HEK293T (cell line): Measurements from ENCODE around the gene FHOD1.

Experiments used
- BHLHE40 ChIP-seq: fragments of 450-650 bp; IDR thresholded peaks from 2 replicates; pipeline ENCODE4 v1.6.1; 2016; ENCODE audit warnings: mild to moderate bottlenecking, moderate library complexity, borderline replicate concordance
- FOXA1 ChIP-seq: fragments of 450-650 bp; IDR thresholded peaks from 2 replicates; pipeline ENCODE4 v1.6.1; 2016; ENCODE audit warnings: mild to moderate bottlenecking
- HDGF ChIP-seq: fragments of 450-650 bp; IDR thresholded peaks from 2 replicates; pipeline ENCODE4 v1.6.1; 2017; ENCODE audit warnings: antibody characterized with exemption, borderline replicate concordance
- L3MBTL2 ChIP-seq: fragments of 450-650 bp; conservative IDR thresholded peaks from 2 replicates; pipeline ENCODE4 v1.6.1; 2016; ENCODE audit warnings: mild to moderate bottlenecking
- NFRKB ChIP-seq: fragments of 450-650 bp; IDR thresholded peaks from 2 replicates; pipeline ENCODE4 v1.6.1; 2016; ENCODE audit warnings: mild to moderate bottlenecking, moderate library complexity
- PKNOX1 ChIP-seq: fragments of 450-650 bp; IDR thresholded peaks from 2 replicates; pipeline ENCODE4 v1.6.1; 2016
- SP1 ChIP-seq: fragments of 450-650 bp; IDR thresholded peaks from 2 replicates; pipeline ENCODE4 v1.6.1; 2017
- TARDBP ChIP-seq: fragments of 450-650 bp; IDR thresholded peaks from 2 replicates; pipeline ENCODE4 v1.6.1; 2016
- ZNF384 ChIP-seq: fragments of 450-650 bp; IDR thresholded peaks from 2 replicates; pipeline ENCODE4 v1.6.1; 2016

DNA sequence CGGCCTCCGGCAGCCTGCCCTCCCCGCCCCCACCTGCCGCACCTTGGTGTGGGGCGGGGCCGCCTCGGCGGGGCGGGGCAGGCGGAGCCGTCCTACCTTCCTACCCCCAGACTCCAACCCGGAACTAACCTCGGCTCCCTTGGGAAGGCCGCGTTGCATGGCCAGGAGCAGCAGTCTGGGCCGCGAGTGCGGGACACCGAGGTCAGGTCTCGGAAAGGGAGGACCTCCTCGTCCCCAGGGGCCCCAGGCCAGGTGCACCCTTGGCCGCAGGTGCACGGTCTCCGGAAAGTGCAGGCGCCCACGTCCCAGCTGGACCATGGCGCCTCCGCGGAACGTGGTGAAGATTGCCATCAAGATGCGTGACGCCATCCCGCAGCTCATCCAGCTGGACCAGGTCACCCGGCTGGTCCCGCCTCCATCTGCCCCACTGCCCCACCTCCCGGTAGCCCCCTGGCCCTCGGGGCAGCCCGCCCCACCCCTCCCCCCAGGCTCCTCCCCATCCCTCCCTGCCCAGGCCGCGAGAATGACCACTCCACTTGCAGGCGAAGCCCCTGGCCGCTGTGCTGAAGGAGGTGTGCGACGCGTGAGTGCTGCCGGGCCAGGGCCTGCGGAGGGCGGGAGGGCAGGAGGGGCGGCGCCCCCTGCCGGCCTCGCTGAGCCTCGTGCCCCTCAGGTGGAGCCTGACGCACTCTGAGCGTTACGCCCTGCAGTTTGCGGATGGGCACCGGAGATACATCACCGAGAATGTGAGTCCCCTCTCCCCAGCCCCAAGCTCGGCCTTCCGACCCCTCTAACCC is 48.1 kb downstream of the FHOD1 start, which contains the start of gene ELMO3:
- TF ChIP-seq TARDBP (no peak), HDGF (no peak), FOXA1 (no peak), SP1 (no peak), BHLHE40 (no peak), PKNOX1 (no peak), L3MBTL2 (no peak), NFRKB (no peak), ZNF384 (no peak)
